ENCODE measurements around the gene ZBTB7C.

The ZBTB7C gene

GRCh38 chr18:48158721-48159120, 250.5 kb downstream of the ZBTB7C start:
- no peak for DNase-seq

GRCh38 chr18:48157956-48158355, 251.2 kb downstream of the ZBTB7C start:
- DNase-seq = no peak

GRCh38 chr18:48155856-48156255, 253.3 kb downstream of the ZBTB7C start:
- no peak for DNase-seq

GRCh38 chr18:48154828-48155227, 254.4 kb downstream of the ZBTB7C start:
- DNase-seq = no peak

GRCh38 chr18:48153613-48154481, 255.3 kb downstream of the ZBTB7C start:
- DNase-seq = no peak

GRCh38 chr18:48152549-48152948, 256.6 kb downstream of the ZBTB7C start:
- no peak for DNase-seq

GRCh38 chr18:48151421-48152065, 257.6 kb downstream of the ZBTB7C start:
- DNase-seq = no peak

- DNase-seq = no peak
Measured at GRCh38 chr18:48149020-48149685, 260.0 kb downstream of the ZBTB7C start.

- no peak for DNase-seq
Measured at GRCh38 chr18:48142994-48143393, 266.2 kb downstream of the ZBTB7C start.

- DNase-seq = no peak
Measured at GRCh38 chr18:48142353-48142752, 266.8 kb downstream of the ZBTB7C start.

GRCh38 chr18:48140731-48141130, 268.5 kb downstream of the ZBTB7C start:
- no peak for DNase-seq

GRCh38 chr18:48139431-48140347, 269.5 kb downstream of the ZBTB7C start:
- DNase-seq = no peak

GRCh38 chr18:48138660-48139430, 270.3 kb downstream of the ZBTB7C start:
- DNase-seq = no peak

GRCh38 chr18:48138210-48138609, 271.0 kb downstream of the ZBTB7C start:
- DNase-seq = no peak

GRCh38 chr18:48137374-48138081, 271.7 kb downstream of the ZBTB7C start:
- DNase-seq = no peak

GRCh38 chr18:48136827-48137373, 272.3 kb downstream of the ZBTB7C start:
- no peak for DNase-seq

GRCh38 chr18:48136051-48136826, 272.9 kb downstream of the ZBTB7C start:
- DNase-seq = no peak

- no peak for DNase-seq
Measured at GRCh38 chr18:48135436-48135966, 273.7 kb downstream of the ZBTB7C start.

GRCh38 chr18:48134609-48135008, 274.6 kb downstream of the ZBTB7C start:
- DNase-seq = no peak

Data from activated naive CD4-positive, alpha-beta T cell treated with anti-CD3 and anti-CD28 coated beads, Interleukin-2, amount 50 U/mL, for 16 hours (primary cell).